WTC11 (cell line): ENCODE measurements around the gene FAM53B. TPM values are rescaled to one million over a fixed set of nuclear protein-coding genes. Genes with fewer than 3 reads are reported as not detected.

ENCODE experiments used
- ATAC-seq: fragments of 200-7000 bp; cut with Tn5 transposase; 2 replicates; pipeline ENCODE4 v1.10.0; 2021; ENCODE audit warnings: mild to moderate bottlenecking, moderate library complexity
- CTCF ChIA-PET: fragments of 300-600 bp; sonication (Branson Sonifier 250); formaldehyde crosslinking; loops from one replicate; lab custom pipeline; 2021; ENCODE audit warnings: antibody characterized with exemption; lab: Charles Lee
- POLR2A ChIA-PET: fragments of 350-600 bp; sonication (Branson Sonifier 250); formaldehyde crosslinking; loops from one replicate; lab custom pipeline; 2021; ENCODE audit warnings: antibody characterized with exemption; lab: Charles Lee
- DNase-seq: peaks from one replicate; pipeline ENCODE4 v3.0.0; 2021; ENCODE audit warnings: low spot score
- H3K27ac Mint-ChIP-seq: 2 replicates; pipeline ENCODE4 v1.8.0; 2021; ENCODE audit warnings: mixed read lengths
- H3K27me3 Mint-ChIP-seq: 2 replicates; pipeline ENCODE4 v1.8.0; 2021; ENCODE audit warnings: low read depth, mild to moderate bottlenecking, moderate library complexity, mixed read lengths
- H3K36me3 Mint-ChIP-seq: 2 replicates; pipeline ENCODE4 v1.8.0; 2021; ENCODE audit warnings: mixed read lengths
- H3K4me1 Mint-ChIP-seq: 2 replicates; pipeline ENCODE4 v1.8.0; 2022; ENCODE audit warnings: mixed read lengths
- H3K4me3 Mint-ChIP-seq: 2 replicates; pipeline ENCODE4 v1.8.0; 2021; ENCODE audit warnings: mild to moderate bottlenecking, moderate library complexity, mixed read lengths
- H3K9me3 Mint-ChIP-seq: 2 replicates; pipeline ENCODE4 v1.8.0; 2021; ENCODE audit warnings: mixed read lengths
- AR ChIP-seq: fragments of 250-450 bp; sonication (Bioruptor Pico); IDR thresholded peaks from 2 replicates; pipeline ENCODE4 v1.9.0; 2021; ENCODE audit warnings: mild to moderate bottlenecking
- ATF2 ChIP-seq: sonication (generic); formaldehyde crosslinking; IDR thresholded peaks from 2 replicates; pipeline ENCODE4 v1.8.1; 2022; ENCODE audit warnings: low read depth, missing genetic modification reagents, borderline replicate concordance
- CBFB ChIP-seq: sonication (generic); formaldehyde crosslinking; IDR thresholded peaks from 2 replicates; pipeline ENCODE4 v1.8.1; 2022; ENCODE audit warnings: mild to moderate bottlenecking, low read depth, missing genetic modification reagents
- CTCF ChIP-seq: fragments of 200-600 bp; IDR thresholded peaks from 2 replicates; pipeline ENCODE4 v1.8.0; 2022; ENCODE audit warnings: antibody characterized with exemption
- FOXP1 ChIP-seq: sonication (generic); formaldehyde crosslinking; IDR thresholded peaks from 2 replicates; pipeline ENCODE4 v1.8.0; 2022; ENCODE audit warnings: missing genetic modification reagents, mild to moderate bottlenecking, moderate library complexity, borderline replicate concordance
- GABPB1 ChIP-seq: sonication (generic); formaldehyde crosslinking; IDR thresholded peaks from 2 replicates; pipeline ENCODE4 v1.8.1; 2023; ENCODE audit warnings: mild to moderate bottlenecking, missing genetic modification reagents
- GTF2I ChIP-seq: fragments of 250-450 bp; sonication (Bioruptor Pico); conservative IDR thresholded peaks from 2 replicates; pipeline ENCODE4 v1.4.0; 2021; ENCODE audit warnings: mild to moderate bottlenecking
- JUN ChIP-seq: sonication (generic); formaldehyde crosslinking; IDR thresholded peaks from 2 replicates; pipeline ENCODE4 v1.8.0; 2023; ENCODE audit warnings: mild to moderate bottlenecking, missing genetic modification reagents
- KAT7 ChIP-seq: sonication (generic); formaldehyde crosslinking; IDR thresholded peaks from 2 replicates; pipeline ENCODE4 v1.8.1; 2023; ENCODE audit warnings: missing genetic modification reagents, mild to moderate bottlenecking, borderline replicate concordance
- MAX ChIP-seq: sonication (generic); formaldehyde crosslinking; IDR thresholded peaks from 2 replicates; pipeline ENCODE4 v1.8.0; 2022; ENCODE audit warnings: mild to moderate bottlenecking, missing genetic modification reagents
- NFATC4 ChIP-seq: fragments of 250-450 bp; sonication (Bioruptor Pico); IDR thresholded peaks from 2 replicates; pipeline ENCODE4 v1.9.0; 2021; ENCODE audit warnings: mild to moderate bottlenecking
- NR2C2 ChIP-seq: sonication (generic); formaldehyde crosslinking; IDR thresholded peaks from 2 replicates; pipeline ENCODE4 v1.8.0; 2022; ENCODE audit warnings: mild to moderate bottlenecking, missing genetic modification reagents
- PREB ChIP-seq: sonication (generic); formaldehyde crosslinking; IDR thresholded peaks from 2 replicates; pipeline ENCODE4 v1.8.1; 2022; ENCODE audit warnings: mild to moderate bottlenecking, missing genetic modification reagents, moderate library complexity, borderline replicate concordance
- PRRX2 ChIP-seq: fragments of 250-450 bp; sonication (Bioruptor Pico); IDR thresholded peaks from 2 replicates; pipeline ENCODE4 v1.8.0; 2021; ENCODE audit warnings: mild to moderate bottlenecking
- SMAD4 ChIP-seq: sonication (generic); formaldehyde crosslinking; IDR thresholded peaks from 2 replicates; pipeline ENCODE4 v1.8.0; 2022; ENCODE audit warnings: mild to moderate bottlenecking, missing genetic modification reagents
- USF1 ChIP-seq: sonication (generic); formaldehyde crosslinking; IDR thresholded peaks from 2 replicates; pipeline ENCODE4 v1.8.0; 2022; ENCODE audit warnings: mild to moderate bottlenecking, missing genetic modification reagents
- ZMAT4 ChIP-seq: fragments of 250-450 bp; sonication (Bioruptor Pico); IDR thresholded peaks from 2 replicates; pipeline ENCODE4 v1.9.0; 2021; ENCODE audit warnings: mild to moderate bottlenecking
- ZNF121 ChIP-seq: sonication (generic); formaldehyde crosslinking; IDR thresholded peaks from 2 replicates; pipeline ENCODE4 v1.8.0; 2023; ENCODE audit warnings: missing genetic modification reagents
- ZNF219 ChIP-seq: sonication (generic); formaldehyde crosslinking; IDR thresholded peaks from 2 replicates; pipeline ENCODE4 v1.8.0; 2023; ENCODE audit warnings: missing genetic modification reagents, mild to moderate bottlenecking, borderline replicate concordance
- ZNF263 ChIP-seq: sonication (generic); formaldehyde crosslinking; IDR thresholded peaks from 2 replicates; pipeline ENCODE4 v1.8.1; 2022; ENCODE audit warnings: low read depth, mild to moderate bottlenecking, moderate library complexity, missing genetic modification reagents
- total RNA-seq: library from RNA; stranded (reverse); gene quantifications from 3 replicates; pipeline ENCODE4 v1.2.3, GENCODE V29; 2021

The FAM53B gene
- total RNA-seq, 1 experiment from 2014 or later = 21.3 TPM

- Mint-ChIP-seq H3K27ac (peak overlapping the region; percentile 25; the same call in 1 of the 2 replicates), H3K4me1 (peaks cover 13% of the 10 kb centered on the region)
These were observed 100.7 kb downstream of the FAM53B start for GRCh38 chr10:124643330-124644009.

GRCh38 chr10:124642088-124642710 lies 102.0 kb downstream of the FAM53B start:
- H3K9me3 Mint-ChIP-seq = no peaks in the 10 kb centered on the region
- H3K27ac Mint-ChIP-seq = no peak overlapping the region
- ChIA-PET CTCF (interaction anchor here (0.8 to 5.9 kb wide), 2 partner anchors 77 to 99 kb away, joined by 3 to 57 read pairs; no protein-coding TSS in a partner anchor), POLR2A (no interaction called here)
- peaks cover 5% of the 10 kb centered on the region for H3K4me1 Mint-ChIP-seq
- H3K4me3 Mint-ChIP-seq = no peak overlapping the region
- H3K27me3 Mint-ChIP-seq = no peaks in the 10 kb centered on the region
- DNase-seq (no peak), ATAC-seq (no peak)
- no peaks in the 10 kb centered on the region for H3K36me3 Mint-ChIP-seq
- TF ChIP-seq ZNF121 (CRISPR knock-in tag) (no peak), AR (CRISPR knock-in tag) (no peak), USF1 (CRISPR knock-in tag) (no peak), NR2C2 (no peak), FOXP1 (CRISPR knock-in tag) (no peak), CBFB (CRISPR knock-in tag) (no peak), PREB (no peak), JUN (CRISPR knock-in tag) (no peak), ZNF219 (CRISPR knock-in tag) (no peak), PRRX2 (CRISPR knock-in tag) (no peak), MAX (CRISPR knock-in tag) (no peak), ZMAT4 (CRISPR knock-in tag) (no peak)

More at GRCh38 chr10:124643330-124644009, 100.7 kb downstream of the FAM53B start:
- no peaks in the 10 kb centered on the region for H3K27me3 Mint-ChIP-seq
- TF ChIP-seq NFATC4 (CRISPR knock-in tag) (no peak), CTCF (no peak), GABPB1 (CRISPR knock-in tag) (no peak), GTF2I (CRISPR knock-in tag) (no peak), KAT7 (CRISPR knock-in tag) (no peak), ATF2 (CRISPR knock-in tag) (no peak), ZNF263 (CRISPR knock-in tag) (no peak), PREB (no peak), SMAD4 (CRISPR knock-in tag) (no peak)
- TF ChIP-seq, all 79 proteins: peak for 0
- ATAC-seq = no peak
- no peaks in the 10 kb centered on the region for H3K9me3 Mint-ChIP-seq
- CTCF ChIA-PET = interaction anchor here (0.8 to 5.9 kb wide), 4 partner anchors 11 to 98 kb away, joined by 3 to 57 read pairs (median 6); no protein-coding TSS in a partner anchor
- POLR2A ChIA-PET = no interaction called here
- no peaks in the 10 kb centered on the region for H3K36me3 Mint-ChIP-seq
- no peak overlapping the region for H3K4me3 Mint-ChIP-seq
- DNase-seq = no peak
